Measurements from ENCODE around the gene ATRNL1. TPM values are rescaled to one million over a fixed set of nuclear protein-coding genes. Genes with fewer than 3 reads are reported as not detected.
"Not testable (repeated sequence)": the region's sequence is repeated elsewhere in the genome, so short reads cannot be mapped to it uniquely, and the experiment has no call there.

The ATRNL1 gene
- total RNA-seq, 2 donors from 2014 or later, result not detected

DNA sequence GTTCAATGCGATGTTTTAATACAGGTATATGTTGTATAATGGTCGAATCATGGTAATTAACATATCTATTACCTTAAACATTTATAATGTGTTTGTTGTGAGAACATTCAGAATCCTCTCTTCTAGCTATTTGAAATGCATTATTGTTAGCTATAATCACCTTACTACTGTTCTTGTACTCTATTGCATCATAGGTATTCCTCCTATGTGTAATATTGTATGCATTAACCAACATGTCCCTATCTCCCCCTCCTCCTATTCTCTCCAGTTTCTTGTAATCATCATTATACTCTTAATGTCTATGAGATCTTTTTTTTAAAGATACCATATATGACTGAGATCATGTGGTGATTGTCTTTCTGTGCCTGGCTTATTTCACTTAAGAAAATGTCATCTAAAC lies 235.2 kb downstream of the ATRNL1 start:
- no peak for ATAC-seq
- DNase-seq, result no peak
- no peaks in the 10 kb centered on the region for H3K36me3 Mint-ChIP-seq (ENCODE audit: low read depth)
- no peaks in the 10 kb centered on the region for H3K4me1 Mint-ChIP-seq
- no peaks in the 10 kb centered on the region for H3K27me3 Mint-ChIP-seq
- H3K27ac Mint-ChIP-seq, result no peak overlapping the region
- H3K9me3 ChIP-seq (ENCODE audit: control insufficient read depth, low read length, poor library complexity, severe bottlenecking), result no peaks in the 10 kb centered on the region
- no peak overlapping the region for H3K4me3 Mint-ChIP-seq

DNA sequence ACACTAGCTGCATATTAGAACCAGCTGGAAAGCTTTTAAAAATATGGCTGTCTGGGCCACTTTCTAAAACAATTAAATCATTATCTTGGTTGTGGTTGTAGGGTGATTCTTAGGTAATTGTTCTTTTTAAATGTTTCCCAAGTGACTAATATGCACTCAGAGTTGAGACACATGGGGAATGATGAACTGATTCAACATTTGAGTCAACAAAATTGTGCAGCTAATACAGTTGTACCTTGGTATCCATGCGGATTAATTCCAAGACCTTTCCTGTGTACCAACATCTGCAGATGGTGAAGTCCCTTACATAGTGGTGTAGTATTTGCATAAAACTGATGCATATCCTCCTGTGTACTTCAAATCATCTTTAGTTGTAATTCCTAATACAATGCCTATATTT lies 242.2 kb downstream of the ATRNL1 start:
- Mint-ChIP-seq H3K36me3 (ENCODE audit: low read depth) (no peaks in the 10 kb centered on the region), H3K4me1 (no peaks in the 10 kb centered on the region), H3K27me3 (no peaks in the 10 kb centered on the region), H3K4me3 (no peak overlapping the region), H3K27ac (no peak overlapping the region)
- DNase-seq, result no peak
- H3K9me3 ChIP-seq (ENCODE audit: control insufficient read depth, low read length, poor library complexity, severe bottlenecking), result no peaks in the 10 kb centered on the region
- no peak for ATAC-seq

DNA sequence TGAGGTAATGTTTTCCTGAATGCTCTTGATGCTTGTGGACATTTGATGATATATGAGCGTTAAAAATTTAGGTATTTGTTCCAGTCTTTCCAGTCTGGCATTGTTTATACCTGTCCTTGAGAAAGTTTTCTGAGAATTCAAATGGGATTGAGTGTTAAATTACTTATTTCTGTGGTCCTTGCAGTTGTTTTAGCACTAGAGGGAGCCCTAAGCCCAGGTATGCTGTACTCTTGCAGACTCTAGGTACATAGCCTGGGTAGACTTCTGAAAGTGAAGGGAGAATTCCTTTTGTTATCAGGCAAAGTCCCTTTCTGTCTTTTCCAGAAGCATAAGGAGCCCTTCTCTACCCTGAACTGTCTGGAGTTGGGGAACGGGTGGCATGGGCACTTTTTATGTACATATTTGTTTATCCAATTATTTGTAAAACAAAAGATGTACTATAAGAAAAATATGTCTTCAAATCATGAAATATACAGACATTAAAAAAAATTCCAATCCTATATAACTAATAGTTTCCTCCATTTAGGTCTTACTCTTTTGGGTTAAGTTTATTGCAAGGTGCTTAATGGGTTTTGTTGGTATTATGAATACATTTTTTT lies 262.1 kb downstream of the ATRNL1 start:
- DNase-seq (no peak), ATAC-seq (no peak)
- Mint-ChIP-seq H3K4me3 (no peak overlapping the region), H3K36me3 (ENCODE audit: low read depth) (no peaks in the 10 kb centered on the region), H3K4me1 (no peaks in the 10 kb centered on the region), H3K27ac (no peak overlapping the region), H3K27me3 (no peaks in the 10 kb centered on the region)
- no peaks in the 10 kb centered on the region for H3K9me3 ChIP-seq (ENCODE audit: control insufficient read depth, low read length, poor library complexity, severe bottlenecking)

DNA sequence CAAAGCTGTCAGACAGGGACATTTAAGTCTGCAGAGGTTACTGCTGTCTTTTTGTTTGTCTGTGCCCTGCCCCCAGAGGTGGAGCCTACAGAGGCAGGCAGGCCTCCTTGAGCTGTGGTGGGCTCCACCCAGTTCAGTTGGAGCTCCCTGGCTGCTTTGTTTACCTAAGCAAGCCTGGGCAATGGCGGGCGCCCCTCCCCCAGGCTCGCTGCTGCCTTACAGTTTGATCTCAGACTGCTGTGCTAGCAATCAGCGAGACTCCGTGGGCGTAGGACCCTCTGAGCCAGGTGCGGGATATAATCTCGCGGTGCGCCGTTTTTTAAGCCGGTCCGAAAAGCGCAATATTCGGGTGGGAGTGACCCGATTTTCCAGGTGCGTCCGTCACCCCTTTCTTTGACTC lies 274.8 kb downstream of the ATRNL1 start:
- not testable (repeated sequence) for H3K27ac Mint-ChIP-seq; H3K36me3 Mint-ChIP-seq (ENCODE audit: low read depth); H3K4me3 Mint-ChIP-seq; H3K4me1 Mint-ChIP-seq; H3K9me3 ChIP-seq (ENCODE audit: control insufficient read depth, low read length, poor library complexity, severe bottlenecking); ATAC-seq; H3K27me3 Mint-ChIP-seq; DNase-seq

DNA sequence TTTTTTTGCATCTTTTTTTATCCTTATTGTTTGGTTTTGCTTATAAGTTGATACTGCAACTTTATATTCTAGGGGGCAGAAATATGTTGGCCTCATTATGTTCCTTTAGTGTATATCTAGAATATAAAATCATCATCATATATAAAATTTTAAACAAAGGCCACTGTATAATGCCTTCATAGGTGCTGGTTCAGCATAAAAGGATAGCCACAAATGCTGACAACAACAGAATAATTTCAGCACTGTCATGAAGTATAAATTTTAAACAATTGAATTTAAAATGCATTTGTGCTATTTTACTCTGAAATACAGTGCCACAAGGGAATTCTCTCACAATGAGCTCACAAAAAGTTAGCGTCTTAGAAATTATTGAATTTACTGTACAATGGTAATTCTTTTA lies 285.9 kb downstream of the ATRNL1 start:
- Mint-ChIP-seq H3K27me3 (no peaks in the 10 kb centered on the region), H3K27ac (no peak overlapping the region), H3K4me3 (no peak overlapping the region), H3K4me1 (no peaks in the 10 kb centered on the region), H3K36me3 (ENCODE audit: low read depth) (no peaks in the 10 kb centered on the region)
- DNase-seq, result no peak
- ATAC-seq, result no peak
- H3K9me3 ChIP-seq (ENCODE audit: control insufficient read depth, low read length, poor library complexity, severe bottlenecking), result no peaks in the 10 kb centered on the region

DNA sequence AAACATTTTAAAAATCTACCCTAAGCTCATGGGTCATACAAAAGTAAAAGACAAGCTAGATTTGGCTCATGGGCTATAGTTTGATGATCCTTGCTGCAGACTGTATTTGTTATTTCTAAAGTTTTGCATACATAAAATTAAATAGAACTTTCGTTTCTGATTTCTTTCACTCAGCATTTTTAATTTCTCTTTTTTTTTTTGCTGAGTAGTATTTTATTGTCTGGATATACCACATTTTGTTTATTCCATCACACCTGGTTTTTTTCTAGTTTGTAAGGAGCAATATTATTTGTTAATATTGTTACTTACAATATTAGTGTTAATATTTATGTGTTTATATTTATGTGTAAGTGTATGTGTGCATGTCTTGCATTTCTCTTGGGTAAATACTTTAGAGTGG lies 291.5 kb downstream of the ATRNL1 start:
- no peak for ATAC-seq
- no peaks in the 10 kb centered on the region for H3K9me3 ChIP-seq (ENCODE audit: control insufficient read depth, low read length, poor library complexity, severe bottlenecking)
- H3K27ac Mint-ChIP-seq, result no peak overlapping the region
- H3K36me3 Mint-ChIP-seq (ENCODE audit: low read depth), result no peaks in the 10 kb centered on the region
- no peaks in the 10 kb centered on the region for H3K27me3 Mint-ChIP-seq
- H3K4me3 Mint-ChIP-seq, result no peak overlapping the region
- no peak for DNase-seq
- H3K4me1 Mint-ChIP-seq, result no peaks in the 10 kb centered on the region

DNA sequence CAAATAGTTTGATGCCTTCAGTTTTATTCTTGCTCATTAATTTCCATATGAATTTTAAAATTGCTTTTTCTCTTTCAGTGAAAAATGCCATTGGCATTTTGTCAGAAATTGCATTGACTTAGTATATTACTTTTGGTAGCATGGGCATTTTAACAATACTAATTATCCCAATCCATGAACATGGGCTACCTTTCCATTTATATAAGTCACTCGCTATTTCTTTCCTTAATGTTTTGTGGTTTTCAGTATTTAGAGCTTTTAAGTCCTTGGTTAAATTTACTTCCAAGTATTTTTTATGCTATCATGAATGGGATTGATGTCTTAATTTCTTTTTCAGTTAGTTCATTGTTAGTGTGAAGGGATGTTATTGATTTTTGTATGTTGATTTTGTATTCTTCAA lies 297.4 kb downstream of the ATRNL1 start:
- no peaks in the 10 kb centered on the region for H3K36me3 Mint-ChIP-seq (ENCODE audit: low read depth)
- H3K4me3 Mint-ChIP-seq, result no peak overlapping the region
- no peak overlapping the region for H3K27ac Mint-ChIP-seq
- no peaks in the 10 kb centered on the region for H3K9me3 ChIP-seq (ENCODE audit: control insufficient read depth, low read length, poor library complexity, severe bottlenecking)
- no peaks in the 10 kb centered on the region for H3K4me1 Mint-ChIP-seq
- no peaks in the 10 kb centered on the region for H3K27me3 Mint-ChIP-seq
- no peak for DNase-seq
- no peak for ATAC-seq

DNA sequence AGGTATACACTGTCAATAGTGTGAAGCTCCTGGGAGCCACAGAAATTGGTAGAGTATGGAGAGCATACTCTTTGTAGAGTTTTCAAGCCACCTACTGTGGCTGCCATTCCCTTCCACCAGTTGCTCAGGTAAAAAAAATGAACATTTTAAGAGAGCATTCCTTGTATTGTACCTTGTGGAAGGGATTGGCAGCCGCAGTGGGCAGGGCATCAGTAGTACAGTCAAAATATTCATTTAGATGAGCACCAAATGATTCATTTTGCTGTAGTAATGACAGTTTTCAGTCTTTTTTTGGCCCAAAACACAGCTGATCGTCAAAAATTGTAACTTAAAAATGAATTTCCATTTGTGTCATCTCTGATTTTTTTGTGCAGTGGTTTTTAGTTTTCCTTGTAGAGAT lies 304.9 kb downstream of the ATRNL1 start:
- no peak overlapping the region for H3K27ac Mint-ChIP-seq
- no peaks in the 10 kb centered on the region for H3K4me1 Mint-ChIP-seq
- DNase-seq (no peak), ATAC-seq (no peak)
- H3K36me3 Mint-ChIP-seq (ENCODE audit: low read depth), result no peaks in the 10 kb centered on the region
- no peak overlapping the region for H3K4me3 Mint-ChIP-seq
- no peaks in the 10 kb centered on the region for H3K27me3 Mint-ChIP-seq
- no peaks in the 10 kb centered on the region for H3K9me3 ChIP-seq (ENCODE audit: control insufficient read depth, low read length, poor library complexity, severe bottlenecking)

DNA sequence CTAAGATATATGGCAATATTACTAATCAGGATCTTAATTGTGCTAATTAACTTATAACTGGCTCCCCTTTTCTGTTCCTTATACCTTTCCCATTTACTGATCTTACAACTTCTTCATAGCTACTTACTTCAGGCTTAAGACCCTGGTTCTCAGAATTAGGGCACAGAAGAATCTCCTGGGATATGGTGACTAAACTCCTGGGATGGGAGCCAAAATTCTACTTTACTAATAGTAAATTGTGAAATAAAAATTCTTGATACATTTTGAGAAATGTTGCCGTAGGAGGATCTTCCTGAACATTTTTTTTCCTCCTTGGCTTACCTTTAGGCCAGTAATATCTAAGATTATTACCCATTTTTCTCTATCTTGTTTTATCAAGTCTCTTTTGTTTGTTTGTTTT lies 309.5 kb downstream of the ATRNL1 start:
- no peaks in the 10 kb centered on the region for H3K4me1 Mint-ChIP-seq
- H3K36me3 Mint-ChIP-seq (ENCODE audit: low read depth), result no peaks in the 10 kb centered on the region
- H3K4me3 Mint-ChIP-seq, result no peak overlapping the region
- ATAC-seq, result no peak
- H3K9me3 ChIP-seq (ENCODE audit: control insufficient read depth, low read length, poor library complexity, severe bottlenecking), result no peaks in the 10 kb centered on the region
- DNase-seq, result no peak
- H3K27ac Mint-ChIP-seq, result no peak overlapping the region
- no peaks in the 10 kb centered on the region for H3K27me3 Mint-ChIP-seq

DNA sequence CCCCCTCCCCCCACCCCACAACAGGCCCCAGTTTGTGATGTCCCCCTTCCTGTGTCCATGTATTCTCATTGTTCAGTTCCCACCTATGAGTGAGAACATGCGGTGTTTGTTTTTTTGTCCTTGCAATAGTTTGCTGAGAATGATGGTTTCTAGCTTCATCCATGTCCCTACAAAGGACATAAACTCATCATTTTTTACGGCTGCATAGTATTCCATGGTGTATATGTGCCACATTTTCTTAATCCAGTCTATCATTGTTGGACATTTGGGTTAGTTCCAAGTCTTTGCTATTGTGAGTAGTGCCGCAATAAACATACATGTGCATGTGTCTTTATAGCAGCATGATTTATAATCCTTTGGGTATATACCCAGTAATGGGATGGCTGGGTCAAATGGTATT lies 312.7 kb downstream of the ATRNL1 start:
- not testable (repeated sequence) for H3K27ac Mint-ChIP-seq; H3K4me3 Mint-ChIP-seq; H3K36me3 Mint-ChIP-seq (ENCODE audit: low read depth); H3K27me3 Mint-ChIP-seq; DNase-seq; H3K9me3 ChIP-seq (ENCODE audit: control insufficient read depth, low read length, poor library complexity, severe bottlenecking); H3K4me1 Mint-ChIP-seq; ATAC-seq

DNA sequence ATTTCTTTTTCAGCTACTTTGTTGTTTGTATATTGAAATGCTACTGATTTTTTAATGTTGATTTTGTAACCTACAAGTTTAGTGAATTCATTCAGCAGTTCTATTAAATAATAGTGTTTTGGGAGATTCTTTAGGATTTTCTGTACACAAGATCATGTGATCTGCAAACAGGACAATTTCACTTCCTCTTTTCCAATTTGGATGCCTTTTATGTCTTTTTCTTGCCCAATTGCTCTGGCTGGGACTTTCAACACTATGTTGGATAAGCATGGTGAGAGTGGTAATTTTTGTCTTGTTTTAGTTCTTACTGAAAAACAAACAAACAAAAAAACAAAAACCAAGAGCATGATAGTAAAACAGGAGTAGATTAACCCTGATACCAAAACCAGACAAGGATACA lies 316.2 kb downstream of the ATRNL1 start:
- H3K36me3 Mint-ChIP-seq (ENCODE audit: low read depth), result no peaks in the 10 kb centered on the region
- DNase-seq (no peak), ATAC-seq (no peak)
- H3K27ac Mint-ChIP-seq, result no peak overlapping the region
- no peak overlapping the region for H3K4me3 Mint-ChIP-seq
- no peaks in the 10 kb centered on the region for H3K9me3 ChIP-seq (ENCODE audit: control insufficient read depth, low read length, poor library complexity, severe bottlenecking)
- no peaks in the 10 kb centered on the region for H3K27me3 Mint-ChIP-seq
- no peaks in the 10 kb centered on the region for H3K4me1 Mint-ChIP-seq

DNA sequence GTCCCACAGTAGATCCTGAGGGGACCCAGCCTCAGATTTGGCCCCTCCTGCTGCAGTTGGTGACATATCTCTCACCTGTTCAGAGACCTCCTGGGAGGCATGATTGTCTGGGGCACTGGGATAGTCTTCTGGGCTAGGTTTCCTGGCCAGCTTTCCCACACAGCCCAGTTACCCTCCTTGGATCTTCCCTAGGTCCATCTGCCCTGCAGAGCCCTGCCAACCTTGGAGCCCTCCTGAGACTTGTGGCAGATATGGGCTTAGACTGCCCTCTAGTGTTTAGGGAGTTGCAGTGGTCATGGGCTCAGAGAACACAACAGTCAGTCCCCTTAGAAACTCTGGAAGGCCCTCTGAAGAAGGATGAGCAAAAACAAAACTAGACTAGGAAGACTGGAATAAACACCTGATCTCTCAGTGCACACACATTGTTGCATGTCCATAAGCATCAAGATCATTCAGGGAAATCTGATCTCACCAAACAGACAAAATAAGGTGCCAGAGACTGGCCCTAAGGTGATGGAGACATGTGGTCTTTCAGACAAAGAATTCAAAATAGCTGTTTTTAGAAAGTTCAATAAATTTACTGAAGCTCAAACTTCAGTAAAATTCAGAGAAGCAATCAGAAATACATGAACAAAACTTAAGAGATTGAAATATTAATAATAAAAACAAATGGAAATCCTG lies 324.6 kb downstream of the ATRNL1 start:
- no peak overlapping the region for H3K27ac Mint-ChIP-seq
- no peaks in the 10 kb centered on the region for H3K4me1 Mint-ChIP-seq
- no peaks in the 10 kb centered on the region for H3K27me3 Mint-ChIP-seq
- no peak overlapping the region for H3K4me3 Mint-ChIP-seq
- H3K36me3 Mint-ChIP-seq (ENCODE audit: low read depth), result no peaks in the 10 kb centered on the region
- DNase-seq (no peak), ATAC-seq (no peak)
- no peaks in the 10 kb centered on the region for H3K9me3 ChIP-seq (ENCODE audit: control insufficient read depth, low read length, poor library complexity, severe bottlenecking)

DNA sequence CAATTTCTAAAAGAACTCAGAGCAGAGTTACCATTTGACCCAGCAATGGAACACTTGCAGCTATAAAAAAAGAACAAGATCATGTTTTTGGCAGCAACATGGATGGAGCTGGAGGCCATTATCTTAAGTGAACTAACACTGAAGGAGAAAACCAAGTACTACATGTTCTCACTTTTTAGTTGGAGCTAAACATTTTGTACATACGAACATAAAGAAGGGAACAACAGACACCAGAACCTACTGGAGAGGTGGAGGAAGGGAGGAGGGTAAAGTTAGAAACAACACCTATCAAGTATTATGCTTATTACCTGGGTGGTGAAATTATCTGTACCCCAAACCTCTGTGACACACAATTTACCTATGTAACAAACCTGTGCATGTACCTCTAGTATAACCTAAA lies 329.5 kb downstream of the ATRNL1 start:
- H3K4me1 Mint-ChIP-seq, result no peaks in the 10 kb centered on the region
- ATAC-seq, result no peak
- H3K27ac Mint-ChIP-seq, result no peak overlapping the region
- H3K4me3 Mint-ChIP-seq, result no peak overlapping the region
- no peak for DNase-seq
- no peaks in the 10 kb centered on the region for H3K27me3 Mint-ChIP-seq
- H3K36me3 Mint-ChIP-seq (ENCODE audit: low read depth), result no peaks in the 10 kb centered on the region
- H3K9me3 ChIP-seq (ENCODE audit: control insufficient read depth, low read length, poor library complexity, severe bottlenecking), result no peaks in the 10 kb centered on the region

DNA sequence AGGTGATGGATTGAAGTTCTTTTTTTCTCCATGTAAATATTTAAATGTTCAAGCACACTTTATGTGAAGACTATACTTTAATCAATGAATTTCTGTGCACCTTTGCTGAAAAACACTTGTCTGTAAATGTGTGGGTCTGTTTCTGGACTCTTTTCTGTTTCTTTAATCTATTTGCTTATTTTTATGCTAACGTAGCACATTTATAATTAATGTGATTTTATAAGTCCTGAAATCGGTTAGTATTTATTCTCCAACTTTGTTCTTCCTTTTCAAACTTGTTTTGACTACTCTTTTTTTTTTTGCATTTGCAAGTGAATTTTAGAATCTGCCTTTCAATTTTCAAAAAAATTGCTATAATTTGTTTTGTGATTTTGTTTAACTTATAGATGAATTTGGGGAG lies 334.4 kb downstream of the ATRNL1 start:
- H3K4me3 Mint-ChIP-seq, result no peak overlapping the region
- no peaks in the 10 kb centered on the region for H3K9me3 ChIP-seq (ENCODE audit: control insufficient read depth, low read length, poor library complexity, severe bottlenecking)
- no peak for DNase-seq
- H3K27ac Mint-ChIP-seq, result no peak overlapping the region
- no peak for ATAC-seq
- H3K36me3 Mint-ChIP-seq (ENCODE audit: low read depth), result no peaks in the 10 kb centered on the region
- H3K27me3 Mint-ChIP-seq, result no peaks in the 10 kb centered on the region
- no peaks in the 10 kb centered on the region for H3K4me1 Mint-ChIP-seq

Measured in T-helper 17 cell (primary cell).